Left ventricle myocardium inferior (tissue), 1 donor: Measurements from ENCODE around the gene NOG. TPM values are rescaled to one million over a fixed set of nuclear protein-coding genes. Genes with fewer than 3 reads are reported as not detected.

ENCODE experiments used
- DNase-seq: peaks from one replicate; pipeline ENCODE4 v3.0.0-alpha.2; 2020
- H3K27ac ChIP-seq: fragments of 200-600 bp; replicated peaks from 2 replicates; pipeline ENCODE4 v1.8.0; 2021
- H3K27me3 ChIP-seq: fragments of 200-600 bp; 2 replicates; pipeline ENCODE4 v1.8.0; 2021; ENCODE audit warnings: low read depth
- H3K36me3 ChIP-seq: fragments of 200-600 bp; 2 replicates; pipeline ENCODE4 v1.8.0; 2021
- H3K4me1 ChIP-seq: fragments of 200-600 bp; 2 replicates; pipeline ENCODE4 v1.8.0; 2021
- H3K4me3 ChIP-seq: fragments of 200-600 bp; 2 replicates; pipeline ENCODE4 v1.8.0; 2021; ENCODE audit warnings: mild to moderate bottlenecking, moderate library complexity
- H3K9me3 ChIP-seq: fragments of 200-600 bp; replicated peaks from 2 replicates; pipeline ENCODE4 v1.8.0; 2021
- intact Hi-C: fragments of 100-400 bp; cut with micrococcal nuclease; formaldehyde crosslinking; loops from one replicate; pipeline ENCODE4 v1.11.0; 2022
- total RNA-seq: library from RNA; stranded (reverse); fragmentation: NEBNext Ultra II Directional; extraction: Animal tissue kit (Norgen Biotek cat#: 25700); gene quantifications from one replicate; pipeline ENCODE4 v1.2.1, GENCODE V29; 2021
- TF ChIP-seq, protein P1 (sequence below): fragments of 200-600 bp; IDR thresholded peaks from 2 replicates; pipeline ENCODE4 v1.8.0; 2021; ENCODE audit warnings: antibody characterized with exemption, mild to moderate bottlenecking, borderline replicate concordance
- donor health status: DM: no; HTN: yes; CAD: no; lungs with severe emphysema.

The NOG gene
- total RNA-seq, 1 donor from 2014 or later, result 0.41 TPM

DNA sequence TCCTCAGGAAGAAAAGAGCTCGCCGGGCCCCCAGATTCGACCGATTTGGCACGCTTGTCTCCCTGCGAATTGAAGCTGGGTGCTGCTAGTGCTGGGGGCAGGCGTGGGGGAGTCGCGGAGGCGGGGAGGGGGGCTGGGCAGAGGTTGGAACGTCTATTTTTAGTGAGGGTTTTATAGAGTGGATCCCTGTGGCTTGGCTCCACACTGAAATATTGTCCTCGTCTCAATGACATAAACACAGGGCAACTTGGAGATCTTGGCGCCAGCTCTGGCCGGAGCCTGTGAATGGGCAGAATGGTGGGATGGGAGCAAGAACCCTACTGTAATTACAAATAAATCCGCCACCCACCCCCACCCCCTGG, 15.7 kb upstream of the NOG start:
- Histone ChIP-seq H3K27ac (peak overlapping the region; percentile 7), H3K9me3 (no peaks in the 10 kb centered on the region), H3K4me3 (peak overlapping the region; percentile 1), H3K4me1 (peaks cover 19% of the 10 kb centered on the region), H3K27me3 (peaks cover 47% of the 10 kb centered on the region), H3K36me3 (no peaks in the 10 kb centered on the region)
- TF ChIP-seq, protein P1, sequence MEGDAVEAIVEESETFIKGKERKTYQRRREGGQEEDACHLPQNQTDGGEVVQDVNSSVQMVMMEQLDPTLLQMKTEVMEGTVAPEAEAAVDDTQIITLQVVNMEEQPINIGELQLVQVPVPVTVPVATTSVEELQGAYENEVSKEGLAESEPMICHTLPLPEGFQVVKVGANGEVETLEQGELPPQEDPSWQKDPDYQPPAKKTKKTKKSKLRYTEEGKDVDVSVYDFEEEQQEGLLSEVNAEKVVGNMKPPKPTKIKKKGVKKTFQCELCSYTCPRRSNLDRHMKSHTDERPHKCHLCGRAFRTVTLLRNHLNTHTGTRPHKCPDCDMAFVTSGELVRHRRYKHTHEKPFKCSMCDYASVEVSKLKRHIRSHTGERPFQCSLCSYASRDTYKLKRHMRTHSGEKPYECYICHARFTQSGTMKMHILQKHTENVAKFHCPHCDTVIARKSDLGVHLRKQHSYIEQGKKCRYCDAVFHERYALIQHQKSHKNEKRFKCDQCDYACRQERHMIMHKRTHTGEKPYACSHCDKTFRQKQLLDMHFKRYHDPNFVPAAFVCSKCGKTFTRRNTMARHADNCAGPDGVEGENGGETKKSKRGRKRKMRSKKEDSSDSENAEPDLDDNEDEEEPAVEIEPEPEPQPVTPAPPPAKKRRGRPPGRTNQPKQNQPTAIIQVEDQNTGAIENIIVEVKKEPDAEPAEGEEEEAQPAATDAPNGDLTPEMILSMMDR, result no peak
- intact Hi-C loops, result no loop called here
- peak; percentile 18 for DNase-seq

DNA sequence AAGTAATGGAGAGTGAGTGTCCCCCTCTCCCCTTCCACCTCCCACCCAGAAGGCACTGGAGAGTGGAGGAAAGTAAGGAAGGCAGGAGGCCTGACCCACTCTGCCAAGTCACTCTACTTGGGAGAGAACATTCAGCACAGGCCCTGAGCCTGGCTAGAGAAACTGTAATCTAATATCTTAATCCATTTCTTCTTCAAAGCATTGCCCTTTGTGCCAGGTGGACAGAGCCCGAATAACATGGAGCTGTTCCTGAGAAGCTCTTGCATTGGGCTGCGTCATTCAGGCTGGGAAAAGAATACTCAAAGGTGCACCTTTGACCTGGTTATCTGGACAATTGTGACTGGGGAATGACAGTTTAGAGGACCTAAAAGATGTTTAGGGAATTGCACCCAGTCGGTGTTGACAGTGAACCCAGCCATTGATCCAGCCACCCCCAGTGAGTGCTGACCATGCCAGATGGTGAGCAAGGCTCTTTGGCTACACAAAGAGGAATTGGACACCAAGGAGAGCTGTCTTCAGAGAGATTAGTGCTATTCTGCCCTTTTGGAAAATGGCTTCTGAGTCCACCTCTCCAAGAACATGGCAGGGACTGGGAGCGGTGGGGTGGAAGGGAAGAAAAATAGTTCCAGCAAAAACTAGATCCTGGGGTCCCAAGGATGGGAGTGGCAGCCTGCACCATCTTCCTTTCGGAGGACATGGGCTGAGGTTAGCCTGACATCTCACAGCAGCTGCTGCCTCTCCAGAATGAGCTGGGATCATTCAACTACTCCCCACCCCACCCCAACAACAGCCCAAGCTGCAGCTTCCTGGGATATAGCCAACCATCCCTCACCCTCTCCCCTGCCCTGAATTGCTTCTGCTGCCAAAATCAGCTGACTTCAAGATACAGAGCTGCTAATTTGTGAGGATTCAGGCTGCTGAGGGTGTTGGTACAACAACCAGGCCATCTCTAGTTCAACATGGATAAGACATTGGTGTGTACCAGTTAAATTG, 11.6 kb upstream of the NOG start:
- H3K36me3 ChIP-seq, result no peaks in the 10 kb centered on the region
- H3K4me3 ChIP-seq, result no peak overlapping the region
- H3K27me3 ChIP-seq, result peaks cover 79% of the 10 kb centered on the region
- DNase-seq, result no peak
- H3K9me3 ChIP-seq, result no peaks in the 10 kb centered on the region
- peaks cover 19% of the 10 kb centered on the region for H3K4me1 ChIP-seq
- intact Hi-C loops, result no loop called here
- TF ChIP-seq, protein P1, result no peak
- H3K27ac ChIP-seq, result no peak overlapping the region

DNA sequence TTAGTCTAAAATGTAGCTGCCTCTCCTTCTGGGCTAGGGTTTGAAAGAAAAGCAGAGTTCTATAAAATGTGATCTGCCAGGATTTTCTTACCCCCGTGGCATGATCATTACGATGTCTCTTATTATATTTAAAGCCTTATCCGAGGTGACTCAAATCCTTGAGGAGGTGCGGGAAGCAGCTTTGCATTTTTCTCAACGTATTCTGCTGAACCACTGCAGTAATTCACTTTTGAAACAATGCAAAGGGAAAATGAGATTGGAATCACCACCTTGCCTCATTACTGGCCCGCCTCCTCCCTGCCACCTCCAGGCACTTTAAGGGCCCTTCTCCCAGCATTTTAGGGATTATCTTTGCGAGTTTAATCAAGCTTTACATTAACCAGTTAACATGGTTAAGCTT, 9.7 kb upstream of the NOG start:
- Histone ChIP-seq H3K9me3 (no peaks in the 10 kb centered on the region), H3K27me3 (peaks cover 78% of the 10 kb centered on the region), H3K4me3 (no peak overlapping the region), H3K36me3 (no peaks in the 10 kb centered on the region), H3K4me1 (peaks cover 3% of the 10 kb centered on the region), H3K27ac (no peak overlapping the region)
- TF ChIP-seq, protein P1, result no peak
- intact Hi-C loops, result no loop called here
- no peak for DNase-seq

DNA sequence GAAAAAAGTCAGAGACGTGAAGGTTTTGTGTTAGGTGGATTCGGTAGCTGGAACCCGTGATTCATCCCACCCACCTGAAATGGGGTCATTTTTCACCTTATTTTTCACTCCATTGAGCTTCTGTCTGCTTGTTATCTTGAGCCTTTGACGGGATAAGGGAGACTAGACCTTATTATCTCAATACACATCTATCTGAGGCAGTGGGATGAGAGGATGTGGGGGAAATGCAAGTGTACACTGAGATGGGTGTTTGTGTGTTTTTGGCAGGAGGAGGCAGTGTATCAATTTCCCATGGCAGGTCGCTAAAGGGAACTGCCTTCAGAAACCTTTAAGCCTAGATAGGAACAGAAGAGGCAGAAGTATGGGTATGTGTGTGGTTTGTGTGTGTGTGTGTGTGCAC, 6.2 kb upstream of the NOG start:
- peaks cover 95% of the 10 kb centered on the region for H3K27me3 ChIP-seq
- H3K4me1 ChIP-seq, result peaks cover 1% of the 10 kb centered on the region
- no peak overlapping the region for H3K4me3 ChIP-seq
- TF ChIP-seq, protein P1, result no peak
- no peak overlapping the region for H3K27ac ChIP-seq
- intact Hi-C loops, result no loop called here
- no peak for DNase-seq
- H3K36me3 ChIP-seq, result no peaks in the 10 kb centered on the region
- no peaks in the 10 kb centered on the region for H3K9me3 ChIP-seq

DNA sequence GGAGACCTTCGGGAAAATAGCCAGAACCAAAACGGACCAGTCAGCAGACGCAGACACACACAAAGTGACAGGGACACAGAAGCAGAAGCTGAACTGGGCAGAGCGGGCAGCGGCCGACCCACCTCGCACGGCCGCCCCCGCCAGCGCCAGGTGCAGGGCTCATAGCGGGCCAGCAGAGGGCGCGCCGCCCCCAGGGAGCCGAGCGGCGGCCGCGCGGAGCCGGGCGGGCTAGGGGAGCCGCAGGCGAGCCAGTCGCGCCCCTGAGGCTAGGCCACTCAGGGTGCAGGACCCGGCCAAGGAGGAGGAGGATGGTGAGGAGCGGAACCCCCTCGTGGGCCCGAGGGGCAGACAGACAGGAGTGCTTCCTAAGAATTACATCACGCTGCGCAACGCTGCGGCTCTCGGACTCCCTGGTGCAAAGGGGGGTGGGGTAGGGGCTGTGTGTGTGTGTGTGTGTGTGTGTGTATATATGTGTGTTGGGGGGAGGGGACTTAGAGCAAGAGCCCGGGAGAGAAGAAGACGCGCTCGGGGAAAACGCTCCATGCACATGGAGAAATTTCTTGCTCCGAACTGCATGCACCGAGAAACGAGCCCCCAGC, 913 bp upstream of the NOG start:
- peaks cover 52% of the 10 kb centered on the region for H3K4me1 ChIP-seq
- peak; percentile 58 for DNase-seq
- H3K4me3 ChIP-seq, result peak overlapping the region; percentile 71
- no peaks in the 10 kb centered on the region for H3K9me3 ChIP-seq
- TF ChIP-seq, protein P1, result peak; percentile 98
- no peaks in the 10 kb centered on the region for H3K36me3 ChIP-seq
- no peak overlapping the region for H3K27ac ChIP-seq
- intact Hi-C loops, result loop anchor here (5.0 to 10.0 kb wide), 2 partner anchors 125 to 182 kb away; no protein-coding TSS in a partner anchor
- H3K27me3 ChIP-seq, result peaks cover 88% of the 10 kb centered on the region
